Lower leg skin (tissue), 4 donors: ENCODE data around the gene UPF3A. TPM values are rescaled to one million over a fixed set of nuclear protein-coding genes. Genes with fewer than 3 reads are reported as not detected.

Source experiments
- DNase-seq, 2 donors: peaks; one replicate each; pipeline ENCODE4 v3.0.0-alpha.2; 2019; ENCODE audit warnings: low spot score in 2 of 2
- H3K4me3 ChIP-seq: fragments of 200-600 bp; sonication (generic); 2 replicates; pipeline ENCODE4 v1.5.1; 2017; ENCODE audit warnings: mild to moderate bottlenecking, low read depth; ENCODE audit not compliant: poor library complexity, severe bottlenecking
- CTCF ChIP-seq, 3 donors: fragments of 450-650 bp; IDR thresholded peaks; one replicate each; pipeline ENCODE4 v1.5.1; 2016; ENCODE audit warnings: antibody characterized with exemption in 3 of 3, mild to moderate bottlenecking in 3 of 3, moderate library complexity in 2 of 3
- POLR2A ChIP-seq, 2 donors: fragments of 450-650 bp; IDR thresholded peaks; one replicate each; pipeline ENCODE4 v1.6.1; 2016 to 2017; ENCODE audit warnings: antibody characterized with exemption in 2 of 2, mild to moderate bottlenecking in 1 of 2, moderate library complexity in 1 of 2
- WGBS, 2 donors: methylation state at CpG; one replicate each; pipeline ENCODE4 v1.1.5; 2018; 5-methylcytosine and 5-hydroxymethylcytosine counted together
- intact Hi-C: fragments of 100-400 bp; cut with DNase I; formaldehyde crosslinking; loops from one replicate; pipeline ENCODE4 v1.15.0; 2023; ENCODE audit warnings: low total_unique reads
- total RNA-seq, 4 donors: library from RNA; depleted of rRNA; stranded (reverse); fragments of >200 nt; gene quantifications; one replicate each; pipeline ENCODE4 v1.1.0, GENCODE V29; 2016

The UPF3A gene
- total RNA-seq, 4 donors from 2014 or later = 20.5 to 33.4 (median 24.6) TPM

GRCh38 chr13:114279758-114280355, 1.5 kb upstream of the UPF3A start:
- WGBS, 2 donors = 90 to 91% methylated on average over 2 of the region's 2 CpGs
- no peak for TF ChIP-seq POLR2A (IDR thresholded peaks at IDR 0.05)
- no peak for TF ChIP-seq CTCF (IDR thresholded peaks at IDR 0.05)
- H3K4me3 ChIP-seq = no peak overlapping the region
- intact Hi-C loops = no loop called here
- DNase-seq = no peak

- 0% methylated on average over 37 to 50 of the region's 50 CpGs for WGBS, 2 donors
Observed at GRCh38 chr13:114282041-114282670, 755 bp downstream of the UPF3A start.

GRCh38 chr13:114283576-114283975, 2.2 kb downstream of the UPF3A start:
- TF ChIP-seq CTCF (IDR thresholded peaks at IDR 0.05) (no peak), POLR2A (IDR thresholded peaks at IDR 0.05) (no peak)
- WGBS, 2 donors = 70 to 82% methylated on average over 3 of the region's 3 CpGs
- no peak overlapping the region for H3K4me3 ChIP-seq
- no peak for DNase-seq
- intact Hi-C loops = no loop called here

More at GRCh38 chr13:114282041-114282670, 755 bp downstream of the UPF3A start:
- peak; percentile 24 to 94 for DNase-seq
- H3K4me3 ChIP-seq = peak overlapping the region; percentile 55
- intact Hi-C loops = no loop called here
- no peak for TF ChIP-seq POLR2A (IDR thresholded peaks at IDR 0.05)
- TF ChIP-seq CTCF (IDR thresholded peaks at IDR 0.05) = no peak

- DNase-seq = no peak
- no peak overlapping the region for H3K4me3 ChIP-seq
- intact Hi-C loops = no loop called here
- 89 to 92% methylated on average over 8 of the region's 8 CpGs for WGBS, 2 donors
- TF ChIP-seq POLR2A (IDR thresholded peaks at IDR 0.05) (no peak), CTCF (IDR thresholded peaks at IDR 0.05) (no peak)
Observed at GRCh38 chr13:114284680-114285079, 3.3 kb downstream of the UPF3A start.

GRCh38 chr13:114285166-114285808, 3.9 kb downstream of the UPF3A start:
- H3K4me3 ChIP-seq = no peak overlapping the region
- no peak for DNase-seq
- TF ChIP-seq POLR2A (IDR thresholded peaks at IDR 0.05) (no peak), CTCF (IDR thresholded peaks at IDR 0.05) (no peak)
- intact Hi-C loops = no loop called here
- WGBS, 2 donors = 61 to 68% methylated on average over 4 of the region's 4 CpGs
